GM18907 (cell line): ENCODE results near the gene EMX1.

Source experiments
- ATAC-seq: cut with Tn5 transposase; IDR thresholded peaks from one replicate; pipeline ENCODE4 v1.9.1; 2021; ENCODE audit warnings: mild to moderate bottlenecking, moderate library complexity; ENCODE audit not compliant: unreplicated experiment

Gene EMX1

GRCh38 chr2:72917138-72917876 is at the start of gene EMX1:
Gene EMX1, plus strand, starts transcription at chr2:72917519. Its CDS starts 334 bp downstream, at chr2:72917853.
- ATAC-seq, result peak; percentile 51

GRCh38 chr2:72871060-72871459 is 46.3 kb upstream of the EMX1 start:
- ATAC-seq, result no peak

- ATAC-seq, result no peak
Observed at GRCh38 chr2:72871880-72872279, 45.4 kb upstream of the EMX1 start.

GRCh38 chr2:72883356-72883962 is 33.9 kb upstream of the EMX1 start:
- ATAC-seq, result no peak

- ATAC-seq, result no peak
Observed at GRCh38 chr2:72886505-72887031, 30.8 kb upstream of the EMX1 start.

- ATAC-seq, result peak; percentile 86
Observed at GRCh38 chr2:72887032-72887739, 30.1 kb upstream of the EMX1 start, which contains the start of gene SPR. Gene SPR, plus strand, starts transcription at chr2:72887408. Its CDS starts 25 bp downstream, at chr2:72887433.

- peak; percentile 47 for ATAC-seq
Observed at GRCh38 chr2:72887740-72888437, 29.4 kb upstream of the EMX1 start.

GRCh38 chr2:72888438-72889202 is 28.7 kb upstream of the EMX1 start:
- no peak for ATAC-seq

- no peak for ATAC-seq
Observed at GRCh38 chr2:72889991-72890390, 27.3 kb upstream of the EMX1 start.

GRCh38 chr2:72891091-72891818 is 26.1 kb upstream of the EMX1 start:
- ATAC-seq, result no peak

- peak; percentile 66 for ATAC-seq
Observed at GRCh38 chr2:72892506-72893173, 24.7 kb upstream of the EMX1 start.

- peak; percentile 80 for ATAC-seq
Observed at GRCh38 chr2:72893594-72894319, 23.6 kb upstream of the EMX1 start.

GRCh38 chr2:72894514-72894913 is 22.8 kb upstream of the EMX1 start:
- ATAC-seq, result no peak

GRCh38 chr2:72895154-72895553 is 22.2 kb upstream of the EMX1 start:
- ATAC-seq, result no peak

- ATAC-seq, result no peak
Observed at GRCh38 chr2:72895759-72896281, 21.5 kb upstream of the EMX1 start.

GRCh38 chr2:72896446-72896845 is 20.9 kb upstream of the EMX1 start:
- ATAC-seq, result no peak

- no peak for ATAC-seq
Observed at GRCh38 chr2:72897785-72898584, 19.3 kb upstream of the EMX1 start.
